OCI-M2 (cell line): ENCODE measurements around the gene EP300.

Source experiments
- DNase-seq: peaks from one replicate; lab custom pipeline; 2025; ENCODE audit not compliant: unreplicated experiment; lab: John Stamatoyannopoulos, UW

Gene EP300

DNA sequence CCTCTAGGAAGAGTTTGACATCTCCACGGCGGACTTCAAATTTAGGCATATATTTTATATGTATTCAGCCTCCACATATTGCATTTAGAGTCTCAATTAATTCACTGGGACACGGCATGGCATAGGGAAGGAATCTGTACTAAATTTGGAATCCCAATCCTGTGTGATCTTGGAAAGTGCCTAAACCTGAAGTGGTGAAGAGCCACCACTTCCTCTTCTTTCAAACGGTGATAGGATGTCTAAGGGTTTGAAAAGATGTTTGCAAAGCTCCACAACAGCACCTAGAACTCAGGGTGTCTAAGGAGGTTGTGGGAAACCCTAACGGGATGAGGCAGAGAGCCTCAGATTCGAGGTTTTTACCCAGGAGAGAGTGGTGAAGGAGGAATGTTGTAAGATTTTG, 111.7 kb downstream of the EP300 start:
- DNase-seq, result no peak

DNA sequence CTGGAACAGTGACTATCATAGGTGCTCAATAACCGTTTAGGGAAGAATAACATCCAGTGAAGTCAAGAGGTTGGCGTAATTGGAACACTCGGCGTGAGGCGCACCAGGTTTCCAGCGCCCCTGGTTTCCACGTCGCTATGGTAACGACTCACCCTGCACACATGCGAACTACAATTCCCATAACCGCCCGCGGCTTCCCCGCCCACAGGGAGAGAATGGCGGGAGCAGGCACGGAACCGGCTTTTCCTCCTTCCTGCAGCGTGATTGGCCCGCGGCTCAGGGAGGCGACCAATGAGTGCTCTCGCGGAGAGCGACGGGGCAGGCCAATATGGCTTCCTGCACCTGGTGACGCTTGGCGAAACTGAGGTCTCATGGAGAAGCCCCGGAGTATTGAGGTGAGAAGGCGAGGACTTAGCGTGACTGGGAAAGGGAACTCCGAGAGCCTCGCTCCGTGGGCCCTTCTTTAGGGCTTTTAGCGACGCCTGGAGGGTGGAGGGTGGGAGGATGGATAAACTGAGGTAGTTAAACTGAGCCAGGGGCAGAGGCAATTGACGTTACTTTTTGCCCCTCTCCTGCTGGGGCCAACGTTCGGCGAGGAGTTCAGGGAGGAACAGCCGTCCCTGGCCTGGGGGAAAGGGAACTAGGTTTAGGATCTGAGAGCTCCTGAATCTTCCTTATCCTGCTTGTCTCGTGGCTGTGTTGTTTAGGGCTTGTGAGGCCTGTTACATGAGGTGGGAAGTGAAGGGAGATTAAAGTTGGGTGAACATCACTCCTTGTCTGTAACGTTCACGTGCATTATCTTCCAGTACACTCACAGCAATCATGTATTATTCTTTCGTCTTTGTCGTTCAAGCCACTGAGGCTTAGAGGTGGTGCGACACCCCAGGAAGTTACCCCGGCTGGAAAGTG, 112.9 kb downstream of the EP300 start, which contains the start of gene L3MBTL2:
L3MBTL2 (plus strand) TSS at position 321 of the 909 bp plus-strand sequence; CDS start at position 372, 51 bp downstream.
- DNase-seq, result peak; percentile 65

DNA sequence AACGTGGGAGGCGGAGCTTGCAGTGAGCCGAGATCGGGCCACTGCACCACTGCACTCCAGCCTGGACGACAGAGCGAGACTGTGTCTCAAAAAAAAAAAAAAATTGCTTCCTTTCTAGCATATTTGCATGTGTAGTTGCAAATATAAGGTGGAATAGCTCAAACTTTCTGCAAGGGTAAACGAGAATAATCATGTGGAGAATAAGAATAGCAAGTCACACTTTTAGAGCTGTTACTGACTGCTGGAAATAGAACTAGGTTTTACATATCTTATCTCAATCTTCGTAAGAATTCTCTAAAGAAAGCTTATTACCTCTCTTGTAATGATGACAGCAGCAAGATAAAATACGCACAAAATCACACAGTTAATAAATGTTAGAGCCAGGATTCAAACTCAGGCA, 114.3 kb downstream of the EP300 start:
- DNase-seq, result no peak

DNA sequence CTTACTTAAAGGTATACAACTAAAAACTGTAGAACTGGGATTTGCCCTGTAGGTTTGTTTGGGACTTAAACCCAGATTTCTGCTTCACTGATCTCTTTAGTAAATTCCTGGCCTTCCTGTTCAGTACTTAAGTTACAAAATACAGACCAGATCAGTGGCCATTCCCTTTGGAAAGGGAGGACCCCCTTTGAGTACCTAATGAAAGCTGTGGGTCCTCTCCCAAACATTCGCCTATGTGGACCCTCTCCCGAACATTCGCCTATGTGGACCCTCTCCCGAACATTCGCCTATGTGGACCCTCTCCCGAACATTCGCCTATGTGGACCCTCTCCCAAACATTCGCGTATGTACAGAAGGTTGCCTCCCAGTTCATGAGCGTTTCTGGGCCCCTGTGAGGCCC, 123.0 kb downstream of the EP300 start:
- no peak for DNase-seq

DNA sequence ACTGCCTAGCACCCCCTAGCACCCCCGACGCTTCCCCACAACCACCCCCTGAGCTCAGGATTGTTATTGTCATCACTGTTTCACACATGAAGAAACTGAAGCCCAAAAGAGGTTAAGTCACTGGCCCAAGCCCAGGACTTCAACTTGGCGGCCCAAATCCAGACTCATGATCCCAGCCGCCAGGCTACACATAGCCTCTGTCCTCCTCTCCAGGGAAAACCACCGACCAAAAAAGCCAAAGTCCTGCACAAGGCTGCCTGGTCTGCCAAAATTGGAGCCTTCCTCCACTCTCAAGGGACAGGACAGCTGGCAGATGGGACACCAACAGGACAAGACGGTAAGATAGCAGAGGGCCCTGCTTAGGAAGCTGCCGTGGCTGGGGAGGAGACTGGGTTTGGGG, 123.5 kb downstream of the EP300 start:
- DNase-seq, result no peak

DNA sequence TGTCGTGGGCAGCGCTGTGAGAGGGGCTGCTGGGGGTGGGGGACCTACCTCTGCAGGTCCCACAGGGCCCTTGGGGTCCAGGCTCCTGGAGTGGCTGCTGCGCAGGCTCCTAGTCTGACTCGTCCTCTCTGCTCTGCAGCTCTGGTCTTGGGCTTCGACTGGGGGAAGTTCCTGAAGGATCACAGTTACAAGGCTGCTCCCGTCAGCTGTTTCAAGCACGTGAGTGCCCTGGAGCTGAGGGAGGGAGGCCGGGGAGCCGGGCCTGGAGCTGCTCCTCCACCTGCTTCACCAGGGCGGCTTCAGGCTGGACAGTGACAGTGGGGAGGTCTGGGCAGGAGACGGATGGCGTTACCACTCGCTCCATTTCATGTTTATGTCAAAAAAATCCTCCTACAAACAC, 124.6 kb downstream of the EP300 start:
- no peak for DNase-seq

DNA sequence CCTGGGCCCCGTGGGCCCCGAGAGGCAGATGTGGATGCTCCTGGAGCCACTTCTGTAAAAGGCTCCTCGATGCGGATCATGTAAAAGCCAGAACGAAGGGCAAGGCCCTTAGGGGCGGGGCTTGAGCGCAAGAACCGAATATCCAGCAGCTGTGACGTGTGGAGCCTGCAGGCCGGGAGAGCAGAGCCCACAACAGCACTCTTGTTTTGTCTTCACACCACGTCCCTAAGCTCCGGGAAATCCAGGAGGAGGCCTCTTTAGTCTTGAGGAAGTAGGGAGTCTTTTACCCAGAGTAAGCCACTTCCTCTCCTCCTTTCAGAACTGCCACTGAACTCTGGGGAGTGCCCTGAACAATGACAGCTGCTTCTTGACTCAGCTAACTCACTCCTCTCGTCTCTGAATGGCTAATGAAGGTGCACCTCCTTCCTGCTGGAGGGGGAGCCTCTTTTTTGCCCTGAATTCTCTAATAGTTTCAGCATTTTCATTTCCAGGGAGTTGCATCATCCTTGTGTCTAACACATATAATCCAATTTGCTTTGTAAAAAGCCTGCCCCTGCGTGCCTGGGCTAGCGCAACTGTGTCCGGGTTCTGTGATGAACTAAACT, 125.3 kb downstream of the EP300 start:
- no peak for DNase-seq

DNA sequence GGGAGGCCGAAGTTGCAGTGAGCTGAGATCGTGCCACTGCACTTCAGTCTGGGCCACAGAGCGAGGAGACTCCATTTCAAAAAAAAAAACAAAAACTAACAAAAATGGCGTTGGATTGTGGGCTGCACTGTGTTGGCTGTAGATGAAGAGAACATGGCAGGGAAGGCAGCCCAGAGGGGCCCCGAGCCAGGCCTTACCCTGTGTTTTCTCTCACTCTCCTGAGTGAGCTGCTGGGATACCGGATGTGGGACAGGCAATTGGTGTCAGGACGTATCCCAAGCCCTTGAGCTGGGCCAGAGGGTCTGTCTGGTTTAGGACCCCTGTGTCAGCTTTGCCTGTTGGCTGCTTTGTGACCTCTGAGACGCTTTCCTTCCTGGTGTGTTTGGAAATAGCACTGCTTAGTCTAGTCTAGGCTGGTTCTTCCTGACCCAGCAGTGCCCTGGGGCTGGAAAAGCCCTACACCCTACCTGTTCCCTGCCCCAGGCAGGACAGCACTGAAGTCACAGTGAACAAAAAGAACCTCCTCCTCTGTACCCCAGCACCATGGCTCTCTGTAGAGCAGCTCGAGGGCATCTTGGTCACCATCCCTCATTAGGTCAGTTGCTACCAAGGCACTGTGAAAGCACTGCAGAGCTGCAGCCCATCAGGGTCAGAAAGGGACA, 130.6 kb downstream of the EP300 start:
- no peak for DNase-seq

DNA sequence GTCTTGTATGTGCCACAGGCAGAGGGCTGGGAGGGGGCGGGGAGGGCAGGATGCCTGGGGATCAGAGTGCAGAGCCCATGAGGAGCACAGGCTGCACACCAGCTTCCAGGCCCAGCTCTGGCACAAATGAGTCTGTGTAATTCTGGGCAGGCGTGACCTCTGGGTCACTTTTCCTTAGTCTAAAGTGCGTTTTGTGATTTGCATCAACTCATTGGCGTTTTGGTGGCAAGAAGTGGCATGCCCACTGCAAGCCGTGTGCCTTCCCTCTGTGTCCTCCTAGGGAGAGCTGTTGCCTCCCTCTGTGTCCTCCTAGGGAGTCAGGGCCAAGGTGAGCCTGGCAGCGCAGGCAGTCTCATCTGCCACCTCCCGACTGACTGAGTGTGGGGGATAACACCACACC, 131.1 kb downstream of the EP300 start:
- DNase-seq, result no peak

DNA sequence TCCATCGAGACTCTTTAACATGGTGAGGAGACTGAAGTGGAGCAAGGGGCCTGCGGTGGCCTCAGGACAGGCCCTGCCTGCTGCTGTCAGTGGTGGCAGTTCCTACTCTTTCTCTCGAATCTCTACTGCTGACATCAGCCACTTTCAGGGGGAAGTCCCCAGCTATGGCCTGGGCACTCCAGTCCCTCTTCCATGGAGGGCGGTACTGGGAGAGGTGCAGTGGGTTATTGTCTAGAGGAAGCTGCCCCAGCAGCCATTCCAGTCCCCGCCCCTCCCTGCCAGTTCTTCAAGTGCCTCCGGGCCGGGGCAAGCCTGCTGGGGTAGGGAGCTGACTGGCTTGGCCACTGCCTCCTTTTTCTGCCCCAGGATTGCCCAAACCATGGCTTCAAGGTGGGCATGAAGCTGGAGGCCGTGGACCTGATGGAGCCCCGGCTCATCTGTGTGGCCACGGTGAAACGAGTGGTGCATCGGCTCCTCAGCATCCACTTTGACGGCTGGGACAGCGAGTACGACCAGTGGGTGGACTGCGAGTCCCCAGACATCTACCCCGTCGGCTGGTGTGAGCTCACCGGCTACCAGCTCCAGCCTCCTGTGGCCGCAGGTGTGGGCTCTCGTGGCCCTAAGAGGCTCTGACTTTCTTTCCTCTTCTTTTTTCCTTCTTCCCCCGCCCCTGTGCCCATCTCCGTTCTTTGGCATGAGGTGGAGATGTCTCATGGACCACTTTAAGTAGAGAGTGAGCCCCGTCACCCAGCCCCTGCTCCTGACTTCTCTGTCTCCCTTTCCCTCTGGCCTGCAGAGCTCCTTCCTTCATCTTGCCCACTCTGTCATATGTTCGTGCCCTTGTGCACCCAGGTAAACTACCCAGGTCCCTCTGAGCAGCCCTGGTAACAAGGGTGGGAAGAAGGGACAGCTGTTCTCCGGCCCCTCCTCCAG, 134.6 kb downstream of the EP300 start:
- DNase-seq, result no peak

DNA sequence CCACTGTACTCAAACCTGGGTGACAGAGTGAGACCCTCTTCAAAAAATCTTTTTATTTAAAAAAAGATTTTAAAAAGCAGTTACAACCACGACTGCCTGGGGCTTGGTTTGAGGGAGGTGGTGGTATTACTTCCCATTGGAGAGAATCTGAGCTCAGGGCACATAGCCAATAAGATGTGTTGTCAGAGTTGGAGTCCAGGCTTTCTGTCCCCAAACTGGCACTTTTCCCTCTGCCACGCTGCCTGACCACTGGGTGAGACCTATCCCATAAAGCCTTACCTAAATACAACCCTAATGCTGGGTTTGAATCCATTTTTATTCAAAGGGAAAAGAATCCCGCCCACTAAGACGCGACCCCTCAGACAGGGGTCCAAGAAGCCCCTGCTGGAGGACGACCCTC, 136.8 kb downstream of the EP300 start:
- DNase-seq, result no peak
